OCI-LY7 (cell line): ENCODE results near the gene FBXW10. TPM values are rescaled to one million over a fixed set of nuclear protein-coding genes. Genes with fewer than 3 reads are reported as not detected.
A peak's percentile ranks its signal among the peaks of the same experiment; 100 is the strongest.
"Not testable (repeated sequence)": the region's sequence is repeated elsewhere in the genome, so short reads cannot be mapped to it uniquely, and the experiment has no call there.

ENCODE experiments used
- Bru-seq: library from RNA; stranded (reverse); fragments of 400-500 nt; gene quantifications from one replicate; lab custom pipeline; 2021; lab: Mats Ljungman, UMichigan
- BruChase-seq, 2 experiments: library from RNA; stranded (reverse); fragments of 400-500 nt; gene quantifications; one replicate each; lab custom pipeline; 2021; lab: Mats Ljungman, UMichigan
- BruUV-seq: library from RNA; stranded (reverse); fragments of 400-500 nt; replicated peaks from 2 replicates; lab custom pipeline; 2021; lab: Mats Ljungman, UMichigan
- CTCF ChIA-PET: fragments of 300-600 bp; sonication (Branson Sonifier 250); formaldehyde crosslinking; loops from one replicate; lab custom pipeline; 2022; ENCODE audit warnings: antibody characterized with exemption; ENCODE audit not compliant: unreplicated experiment; lab: Charles Lee
- POLR2A ChIA-PET: fragments of 300-600 bp; sonication (Branson Sonifier 250); formaldehyde crosslinking; loops from one replicate; lab custom pipeline; 2022; ENCODE audit warnings: antibody characterized with exemption; lab: Charles Lee
- DNase-seq: peaks from one replicate; pipeline ENCODE4 v3.0.0-alpha.2; 2015; ENCODE audit warnings: low spot score
- H2AFZ ChIP-seq: fragments of 200-600 bp; sonication (generic), shearing (Covaris generic); 2 replicates; pipeline ENCODE4 v1.6.1; 2014; ENCODE audit warnings: mild to moderate bottlenecking, antibody characterized with exemption, low read length, moderate library complexity
- H3K27ac ChIP-seq: fragments of 200-600 bp; sonication (generic); 2 replicates; pipeline ENCODE4 v1.5.1; 2014; ENCODE audit warnings: mixed run types, low read depth, mild to moderate bottlenecking, moderate library complexity, low read length, inconsistent platforms; ENCODE audit not compliant: poor library complexity, severe bottlenecking
- H3K36me3 ChIP-seq: fragments of 200-600 bp; sonication (generic); 2 replicates; pipeline ENCODE4 v1.6.1; 2014; ENCODE audit warnings: mild to moderate bottlenecking, antibody characterized with exemption, low read length, moderate library complexity, mixed read lengths; ENCODE audit not compliant: insufficient read depth
- H3K4me1 ChIP-seq: fragments of 200-600 bp; sonication (generic); 2 replicates; pipeline ENCODE4 v1.5.1; 2014; ENCODE audit warnings: mild to moderate bottlenecking, low read length; ENCODE audit not compliant: insufficient read depth, poor library complexity, severe bottlenecking
- H3K4me2 ChIP-seq: fragments of 200-600 bp; sonication (generic); 2 replicates; pipeline ENCODE4 v1.6.1; 2014; ENCODE audit warnings: mild to moderate bottlenecking, low read length
- H3K4me3 ChIP-seq: fragments of 200-600 bp; sonication (generic); 2 replicates; pipeline ENCODE4 v1.5.1; 2014; ENCODE audit warnings: mild to moderate bottlenecking, low read depth, low read length; ENCODE audit not compliant: poor library complexity, severe bottlenecking
- H3K79me2 ChIP-seq: fragments of 200-600 bp; sonication (generic); 2 replicates; pipeline ENCODE4 v1.6.1; 2016; ENCODE audit warnings: low read depth, mild to moderate bottlenecking, low read length, moderate library complexity, mixed read lengths; ENCODE audit not compliant: insufficient read depth
- H3K9me2 ChIP-seq: fragments of 200-600 bp; sonication (generic); 2 replicates; pipeline ENCODE4 v1.6.1; 2016; ENCODE audit warnings: mild to moderate bottlenecking, low read length, mixed read lengths; ENCODE audit not compliant: insufficient read depth
- H3K9me3 ChIP-seq: fragments of 200-600 bp; sonication (generic); 2 replicates; pipeline ENCODE4 v1.6.1; 2014; ENCODE audit warnings: mild to moderate bottlenecking, mixed run types, low read length, mixed read lengths
- H4K20me1 ChIP-seq: fragments of 200-600 bp; sonication (generic); 2 replicates; pipeline ENCODE4 v1.6.1; 2014; ENCODE audit warnings: mild to moderate bottlenecking, antibody characterized with exemption, low read length, moderate library complexity, mixed read lengths; ENCODE audit not compliant: insufficient read depth
- intact Hi-C: fragments of 100-400 bp; cut with micrococcal nuclease; formaldehyde crosslinking; loops from one replicate; pipeline ENCODE4 v1.10.0; 2022; ENCODE audit not compliant: unreplicated experiment
- long read RNA-seq: library from polyadenylated mRNA; stranded (forward); transcript quantifications from one replicate; pipeline ENCODE4 v2.0.0, GENCODE V29; 2022
- total RNA-seq, 2 experiments: library from RNA; depleted of rRNA in 1 of 2; stranded (reverse); fragments of >200 nt in 1 of 2; shearing (Covaris generic) in 1 of 2; gene quantifications; 2 replicates each; pipeline ENCODE4 v1.2.3, GENCODE V29; 2014 to 2022

FBXW10 gene
- total RNA-seq (2014; rRNA removed; shearing (Covaris generic)) (not detected in 2 replicates), total RNA-seq (2022) (not detected in 2 replicates), Bru-seq, nascent RNA (not detected), BruChase-seq, experiment 1, labeled RNA remaining after a 6-hour chase (percentile 10 among the genes with signal in this experiment), BruChase-seq, experiment 2, labeled RNA remaining after a 2-hour chase (percentile 4 among the genes with signal in this experiment)
- long read RNA-seq = 0 reads

GRCh38 chr17:18743699-18744421 lies at the start of gene FBXW10:
FBXW10 (plus strand) TSS chr17:18744054; CDS start chr17:18744245, 191 bp downstream.
- H3K9me3 ChIP-seq, intact Hi-C loops: not testable (repeated sequence)

GRCh38 chr17:18695143-18695542 lies 48.7 kb upstream of the FBXW10 start:
- BruUV-seq = not testable (repeated sequence)

More at GRCh38 chr17:18743699-18744421, at the start of gene FBXW10:
- BruUV-seq, H2AFZ ChIP-seq, H3K4me2 ChIP-seq, H3K9me2 ChIP-seq, DNase-seq, H3K79me2 ChIP-seq, H3K36me3 ChIP-seq, POLR2A ChIA-PET, H4K20me1 ChIP-seq, H3K27ac ChIP-seq, H3K4me1 ChIP-seq, CTCF ChIA-PET, H3K4me3 ChIP-seq: not testable (repeated sequence)

GRCh38 chr17:18698473-18699103 lies 45.3 kb upstream of the FBXW10 start:
- H4K20me1 ChIP-seq, H3K9me2 ChIP-seq, H3K79me2 ChIP-seq, H3K27ac ChIP-seq, BruUV-seq, H3K36me3 ChIP-seq, H3K9me3 ChIP-seq, intact Hi-C loops, H3K4me1 ChIP-seq, POLR2A ChIA-PET, CTCF ChIA-PET, DNase-seq: not testable (repeated sequence)
- Histone ChIP-seq H2AFZ (peak overlapping the region; percentile 98), H3K4me3 (peak overlapping the region; percentile 73), H3K4me2 (peak overlapping the region; percentile 83)

More at GRCh38 chr17:18695143-18695542, 48.7 kb upstream of the FBXW10 start:
- H3K4me2 ChIP-seq, DNase-seq, H3K9me3 ChIP-seq, H3K27ac ChIP-seq, intact Hi-C loops, POLR2A ChIA-PET, H2AFZ ChIP-seq, CTCF ChIA-PET, H3K36me3 ChIP-seq, H3K4me1 ChIP-seq, H3K79me2 ChIP-seq, H3K9me2 ChIP-seq, H4K20me1 ChIP-seq, H3K4me3 ChIP-seq: not testable (repeated sequence)

- H3K9me3 ChIP-seq, H3K4me1 ChIP-seq, H3K4me3 ChIP-seq, H3K9me2 ChIP-seq, H3K4me2 ChIP-seq, POLR2A ChIA-PET, DNase-seq, H3K27ac ChIP-seq, BruUV-seq, intact Hi-C loops, CTCF ChIA-PET, H4K20me1 ChIP-seq, H3K79me2 ChIP-seq, H3K36me3 ChIP-seq, H2AFZ ChIP-seq: not testable (repeated sequence)
Measured at GRCh38 chr17:18705955-18706354, 37.9 kb upstream of the FBXW10 start.

GRCh38 chr17:18708215-18708614 lies 35.6 kb upstream of the FBXW10 start:
- H4K20me1 ChIP-seq, DNase-seq, H3K4me2 ChIP-seq, POLR2A ChIA-PET, CTCF ChIA-PET, H3K4me1 ChIP-seq, BruUV-seq, H3K36me3 ChIP-seq, H3K4me3 ChIP-seq, H3K79me2 ChIP-seq, H2AFZ ChIP-seq, intact Hi-C loops, H3K9me3 ChIP-seq, H3K27ac ChIP-seq, H3K9me2 ChIP-seq: not testable (repeated sequence)
